Effector CD8-positive, alpha-beta T cell (primary cell): Measurements from ENCODE around the gene GET4.

Experiments
- DNase-seq: peaks from one replicate; lab custom pipeline; 2025; lab: John Stamatoyannopoulos, UW

Gene GET4

GRCh38 chr7:886626-887487, 10.5 kb downstream of the GET4 start:
- no peak for DNase-seq

GRCh38 chr7:887488-887820, 11.1 kb downstream of the GET4 start:
- no peak for DNase-seq

GRCh38 chr7:888081-889024, 12.0 kb downstream of the GET4 start:
- DNase-seq = no peak

- DNase-seq = no peak
Observed at GRCh38 chr7:889025-889390, 12.7 kb downstream of the GET4 start.

- DNase-seq = no peak
Observed at GRCh38 chr7:889391-889790, 13.0 kb downstream of the GET4 start.

- no peak for DNase-seq
Observed at GRCh38 chr7:890868-891267, 14.5 kb downstream of the GET4 start.

- DNase-seq = no peak
Observed at GRCh38 chr7:891291-891690, 14.9 kb downstream of the GET4 start.

DNA sequence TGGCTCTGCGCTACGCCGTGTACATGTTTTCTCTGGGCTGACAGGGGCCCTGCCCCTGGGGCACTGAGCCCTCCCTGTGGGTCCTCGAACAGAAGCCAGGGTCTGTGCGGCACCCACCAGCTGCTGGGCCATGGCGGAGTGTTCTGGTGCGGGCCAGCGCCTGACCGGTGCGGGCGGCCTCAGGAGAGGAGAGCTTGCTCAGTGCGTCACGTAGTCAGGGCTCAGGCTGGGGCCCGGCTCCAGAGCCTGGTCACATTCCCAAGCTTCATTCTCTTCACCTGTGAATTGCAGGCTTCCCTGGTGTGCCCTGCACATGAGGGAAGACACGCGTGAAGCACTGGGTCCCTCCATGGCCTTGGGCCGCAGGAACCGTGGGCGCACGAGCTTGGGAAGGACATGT, 15.5 kb downstream of the GET4 start:
- no peak for DNase-seq

DNA sequence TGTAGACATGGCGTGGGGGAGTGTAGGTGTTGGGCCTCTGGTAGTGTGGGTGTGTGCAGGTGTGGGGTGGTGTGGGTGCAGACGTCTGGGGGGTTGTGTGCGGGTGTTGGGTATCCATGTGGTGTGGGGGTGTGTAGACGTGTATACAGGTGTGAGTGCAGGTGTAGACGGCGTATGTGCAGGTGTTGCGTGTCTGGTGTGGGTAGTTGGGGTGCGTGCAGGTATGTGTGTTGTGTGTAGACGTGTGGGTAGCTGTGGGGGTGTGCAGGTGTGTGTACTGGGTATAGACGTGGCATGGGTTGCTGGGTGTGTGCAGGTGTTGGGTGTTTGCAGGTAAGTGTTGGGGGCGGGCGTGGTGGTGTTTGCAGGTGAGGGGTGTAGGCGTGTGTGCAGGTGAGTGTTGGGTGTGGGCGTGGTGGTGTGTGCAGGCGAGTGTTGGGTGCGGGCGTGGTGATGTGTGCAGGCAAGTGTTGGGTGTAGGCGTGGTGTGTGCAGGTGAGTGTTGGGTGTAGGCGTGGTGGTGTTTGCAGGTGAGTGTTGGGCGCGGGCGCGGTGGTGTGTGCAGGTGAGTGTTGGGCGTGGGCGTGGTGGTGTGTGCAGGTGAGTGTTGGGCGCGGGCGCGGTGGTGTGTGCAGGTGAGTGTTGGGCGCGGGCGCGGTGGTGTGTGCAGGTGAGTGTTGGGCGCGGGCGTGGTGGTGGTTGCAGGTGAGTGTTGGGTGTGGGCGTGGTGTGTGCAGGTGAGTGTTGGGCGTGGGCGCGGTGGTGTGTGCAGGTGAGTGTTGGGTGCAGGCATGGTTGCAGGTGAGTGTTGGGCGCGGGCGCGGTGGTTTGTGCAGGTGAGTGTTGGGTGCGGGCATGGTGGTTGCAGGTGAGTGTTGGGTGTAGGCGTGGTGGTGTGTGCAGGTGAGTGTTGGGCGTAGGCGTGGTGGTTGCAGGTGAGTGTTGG, 16.6 kb downstream of the GET4 start:
- no peak for DNase-seq

GRCh38 chr7:893686-894085, 17.3 kb downstream of the GET4 start:
- DNase-seq = no peak

DNA sequence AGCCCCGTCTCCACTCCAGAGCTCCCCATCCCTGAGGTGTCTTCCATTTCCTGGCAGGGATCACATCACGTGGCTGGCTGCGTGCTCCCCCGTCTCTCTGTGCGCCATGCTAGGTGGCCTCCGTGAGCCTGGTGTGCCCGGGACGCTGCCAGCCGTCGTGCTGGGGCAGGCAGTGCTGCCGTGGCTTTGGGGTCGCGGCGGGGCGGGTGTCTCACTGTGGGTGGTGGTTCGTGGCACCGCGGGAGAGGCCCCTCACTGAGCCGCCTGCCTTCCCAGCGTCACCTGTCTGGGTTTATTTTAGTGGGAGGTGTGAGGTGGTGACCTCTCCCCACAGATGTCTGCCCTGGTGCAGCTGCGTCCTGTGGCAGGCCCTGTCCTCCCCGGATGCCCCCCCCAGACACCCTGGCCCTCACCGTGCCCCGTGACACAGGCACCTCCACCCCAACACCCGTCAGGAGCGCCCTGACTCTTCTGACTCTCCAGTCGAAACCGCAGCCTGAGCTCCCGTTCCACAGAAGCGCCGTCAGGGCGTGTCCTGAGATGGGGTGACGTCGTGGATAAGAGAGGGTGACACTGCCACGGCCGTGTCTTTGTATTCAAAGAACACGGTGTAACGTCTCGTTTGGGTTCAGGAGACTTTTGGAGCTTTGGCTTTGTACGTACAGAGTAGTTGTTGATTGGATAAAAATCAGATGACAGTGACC, 18.0 kb downstream of the GET4 start:
- DNase-seq = no peak

DNA sequence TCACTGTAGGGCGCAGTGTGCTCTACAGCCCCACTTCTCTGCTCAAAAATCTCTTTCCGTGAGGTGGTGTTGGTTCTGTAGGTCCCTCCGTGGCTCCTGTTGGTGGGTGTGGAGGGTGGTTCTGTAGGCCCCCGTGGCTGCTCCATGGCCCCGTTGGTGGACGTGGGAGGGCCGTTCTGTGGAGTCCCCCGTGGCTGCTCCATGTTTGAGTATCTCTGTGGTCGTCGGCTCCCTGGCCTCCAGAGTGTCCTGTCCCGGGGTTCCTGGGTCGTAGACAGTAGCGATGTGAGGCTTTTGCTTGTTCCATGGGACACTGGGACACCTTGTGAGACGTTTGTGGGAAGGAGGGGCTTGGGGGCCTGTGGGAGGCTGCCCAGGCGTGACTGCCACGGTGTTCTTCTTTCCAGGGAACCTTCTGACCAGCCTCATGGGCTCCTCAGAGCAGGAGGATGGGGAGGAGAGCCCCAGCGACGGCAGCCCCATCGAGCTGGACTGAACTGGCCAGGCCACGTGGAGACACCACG, 18.6 kb downstream of the GET4 start:
- no peak for DNase-seq

GRCh38 chr7:895451-896052, 19.2 kb downstream of the GET4 start:
- DNase-seq = no peak

- DNase-seq = no peak
Observed at GRCh38 chr7:896346-897075, 20.2 kb downstream of the GET4 start.

DNA sequence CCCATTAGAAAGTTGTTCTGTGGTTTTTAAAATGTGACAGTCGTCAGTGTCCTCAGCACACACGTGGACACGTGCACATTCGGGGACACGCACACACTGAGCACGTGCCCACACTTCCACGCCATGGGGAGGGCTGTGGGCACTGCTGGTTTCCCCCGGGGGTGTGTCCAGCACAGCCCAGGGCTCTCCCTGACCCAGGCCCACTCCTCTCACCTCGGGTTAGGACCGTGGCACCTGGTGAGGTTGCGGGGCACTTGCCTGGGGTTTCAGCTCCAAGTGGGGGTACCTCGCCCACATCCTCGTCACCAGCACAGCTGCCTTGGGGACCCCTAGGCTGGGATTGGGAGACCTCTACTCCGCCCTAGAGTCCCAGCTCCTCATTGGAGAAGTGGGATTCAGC, 20.7 kb downstream of the GET4 start:
- no peak for DNase-seq

DNA sequence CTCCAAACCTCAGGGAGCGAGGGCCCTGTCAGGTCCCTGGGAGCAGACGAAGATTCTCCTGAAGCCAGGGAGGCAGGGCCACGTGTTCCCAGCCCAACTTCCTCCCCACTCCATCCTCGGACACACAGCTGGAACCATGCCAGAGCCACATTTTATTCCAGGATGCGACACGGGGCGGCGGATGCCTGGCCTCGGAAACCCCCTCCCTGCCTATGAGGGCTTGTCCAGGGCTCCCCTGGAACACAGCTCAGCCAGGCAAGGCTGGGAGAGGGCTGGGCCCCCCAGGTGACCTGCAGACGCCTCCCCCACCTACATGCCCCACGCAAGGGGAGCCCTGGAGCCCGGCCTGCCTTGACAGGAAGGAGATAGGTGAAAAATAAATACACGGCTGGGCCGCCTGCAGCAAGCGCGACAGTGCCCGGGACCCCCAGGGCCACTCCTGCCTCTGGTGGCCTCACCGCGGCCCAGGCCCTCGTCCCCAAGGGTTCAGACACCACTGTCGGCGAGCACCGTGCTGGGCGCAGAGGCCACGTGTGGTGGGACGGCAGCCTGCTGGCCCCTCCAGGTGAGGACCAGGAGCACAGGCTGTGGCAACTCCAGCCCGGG, 21.5 kb downstream of the GET4 start:
- no peak for DNase-seq

- DNase-seq = no peak
Observed at GRCh38 chr7:898460-898854, 22.1 kb downstream of the GET4 start.

- DNase-seq = no peak
Observed at GRCh38 chr7:898855-899681, 22.7 kb downstream of the GET4 start.

- no peak for DNase-seq
Observed at GRCh38 chr7:899806-900205, 23.5 kb downstream of the GET4 start.
